IMR-90 (cell line): Measurements from ENCODE around the gene C11orf21.

Experiments
- BHLHE40 ChIP-seq: fragments of 150-350 bp; IDR thresholded peaks from 2 replicates; pipeline ENCODE4 v1.6.1; 2016; ENCODE audit warnings: mild to moderate bottlenecking, low read depth, low read length
- CEBPB ChIP-seq: IDR thresholded peaks from 2 replicates; pipeline ENCODE4 v1.6.1; 2012; ENCODE audit warnings: low read depth, low read length, improper control_type of control experiment
- CHD1 ChIP-seq: IDR thresholded peaks from 2 replicates; pipeline ENCODE4 v1.6.1; 2012; ENCODE audit warnings: low read depth, low read length, improper control_type of control experiment
- MAZ ChIP-seq: IDR thresholded peaks from 2 replicates; pipeline ENCODE4 v1.6.1; 2012; ENCODE audit warnings: low read depth, mild to moderate bottlenecking, low read length, improper control_type of control experiment, moderate library complexity, borderline replicate concordance
- MXI1 ChIP-seq: IDR thresholded peaks from 2 replicates; pipeline ENCODE4 v1.6.1; 2012; ENCODE audit warnings: low read depth, mild to moderate bottlenecking, low read length, moderate library complexity, borderline replicate concordance
- NFE2L2 ChIP-seq: fragments of 150-350 bp; IDR thresholded peaks from 2 replicates; pipeline ENCODE4 v1.6.1; 2016; ENCODE audit warnings: low read depth, mild to moderate bottlenecking, low read length
- POLR2A ChIP-seq: IDR thresholded peaks from 2 replicates; pipeline ENCODE4 v1.6.1; 2012; ENCODE audit warnings: mild to moderate bottlenecking, low read depth, low read length
- RAD21 ChIP-seq: IDR thresholded peaks from 2 replicates; pipeline ENCODE4 v1.6.1; 2012; ENCODE audit warnings: low read length, improper control_type of control experiment
- RCOR1 ChIP-seq: IDR thresholded peaks from 2 replicates; pipeline ENCODE4 v1.6.1; 2012; ENCODE audit warnings: mild to moderate bottlenecking, low read length, improper control_type of control experiment; ENCODE audit not compliant: insufficient replicate concordance
- RFX5 ChIP-seq: IDR thresholded peaks from 2 replicates; pipeline ENCODE4 v1.8.0; 2012; ENCODE audit warnings: low read depth, mild to moderate bottlenecking, low read length, moderate library complexity
- SMC3 ChIP-seq: fragments of 150-350 bp; IDR thresholded peaks from 2 replicates; pipeline ENCODE4 v1.6.1; 2016; ENCODE audit warnings: low read depth, mild to moderate bottlenecking, antibody characterized with exemption, low read length, moderate library complexity
- TF ChIP-seq, protein P1 (sequence below): conservative IDR thresholded peaks from 2 replicates; pipeline ENCODE4 v1.5.1; 2012; ENCODE audit warnings: mild to moderate bottlenecking, low read depth, low read length, improper control_type of control experiment
- TF ChIP-seq, protein P2 (sequence below): fragments of 150-350 bp; IDR thresholded peaks from 2 replicates; pipeline ENCODE4 v1.6.1; 2016; ENCODE audit warnings: low read depth, mild to moderate bottlenecking, low read length, moderate library complexity, borderline replicate concordance
- TF ChIP-seq, protein P3 (sequence below): fragments of 150-350 bp; IDR thresholded peaks from 2 replicates; pipeline ENCODE4 v1.6.1; 2017; ENCODE audit warnings: mild to moderate bottlenecking, antibody characterized with exemption, low read length, low read depth

- TF ChIP-seq RCOR1 (no peak), POLR2A (no peak), RAD21 (no peak), SMC3 (no peak), CHD1 (no peak), RFX5 (no peak), MXI1 (no peak), CEBPB (no peak), MAZ (no peak), BHLHE40 (no peak), NFE2L2 (no peak)
- TF ChIP-seq, protein P1, sequence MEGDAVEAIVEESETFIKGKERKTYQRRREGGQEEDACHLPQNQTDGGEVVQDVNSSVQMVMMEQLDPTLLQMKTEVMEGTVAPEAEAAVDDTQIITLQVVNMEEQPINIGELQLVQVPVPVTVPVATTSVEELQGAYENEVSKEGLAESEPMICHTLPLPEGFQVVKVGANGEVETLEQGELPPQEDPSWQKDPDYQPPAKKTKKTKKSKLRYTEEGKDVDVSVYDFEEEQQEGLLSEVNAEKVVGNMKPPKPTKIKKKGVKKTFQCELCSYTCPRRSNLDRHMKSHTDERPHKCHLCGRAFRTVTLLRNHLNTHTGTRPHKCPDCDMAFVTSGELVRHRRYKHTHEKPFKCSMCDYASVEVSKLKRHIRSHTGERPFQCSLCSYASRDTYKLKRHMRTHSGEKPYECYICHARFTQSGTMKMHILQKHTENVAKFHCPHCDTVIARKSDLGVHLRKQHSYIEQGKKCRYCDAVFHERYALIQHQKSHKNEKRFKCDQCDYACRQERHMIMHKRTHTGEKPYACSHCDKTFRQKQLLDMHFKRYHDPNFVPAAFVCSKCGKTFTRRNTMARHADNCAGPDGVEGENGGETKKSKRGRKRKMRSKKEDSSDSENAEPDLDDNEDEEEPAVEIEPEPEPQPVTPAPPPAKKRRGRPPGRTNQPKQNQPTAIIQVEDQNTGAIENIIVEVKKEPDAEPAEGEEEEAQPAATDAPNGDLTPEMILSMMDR, result no peak
- TF ChIP-seq, protein P2, sequence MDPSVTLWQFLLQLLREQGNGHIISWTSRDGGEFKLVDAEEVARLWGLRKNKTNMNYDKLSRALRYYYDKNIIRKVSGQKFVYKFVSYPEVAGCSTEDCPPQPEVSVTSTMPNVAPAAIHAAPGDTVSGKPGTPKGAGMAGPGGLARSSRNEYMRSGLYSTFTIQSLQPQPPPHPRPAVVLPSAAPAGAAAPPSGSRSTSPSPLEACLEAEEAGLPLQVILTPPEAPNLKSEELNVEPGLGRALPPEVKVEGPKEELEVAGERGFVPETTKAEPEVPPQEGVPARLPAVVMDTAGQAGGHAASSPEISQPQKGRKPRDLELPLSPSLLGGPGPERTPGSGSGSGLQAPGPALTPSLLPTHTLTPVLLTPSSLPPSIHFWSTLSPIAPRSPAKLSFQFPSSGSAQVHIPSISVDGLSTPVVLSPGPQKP, result no peak
- TF ChIP-seq, protein P3, sequence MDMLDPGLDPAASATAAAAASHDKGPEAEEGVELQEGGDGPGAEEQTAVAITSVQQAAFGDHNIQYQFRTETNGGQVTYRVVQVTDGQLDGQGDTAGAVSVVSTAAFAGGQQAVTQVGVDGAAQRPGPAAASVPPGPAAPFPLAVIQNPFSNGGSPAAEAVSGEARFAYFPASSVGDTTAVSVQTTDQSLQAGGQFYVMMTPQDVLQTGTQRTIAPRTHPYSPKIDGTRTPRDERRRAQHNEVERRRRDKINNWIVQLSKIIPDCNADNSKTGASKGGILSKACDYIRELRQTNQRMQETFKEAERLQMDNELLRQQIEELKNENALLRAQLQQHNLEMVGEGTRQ, result no peak
Observed at GRCh38 chr11:2248762-2249161, 53.0 kb downstream of the C11orf21 start.
